Activated CD4-positive, alpha-beta T cell treated with anti-CD3 and anti-CD28 coated beads, Interleukin-2, Interleukin-6, amounts not matched to agents 100 ng/mL and 50 ng/mL, durations not matched to agents 16 hours and 8 hours (primary cell): ENCODE data around the gene MAPK11.

Experiments
- DNase-seq: peaks from one replicate; pipeline ENCODE4 v3.0.0-alpha.2; 2020

MAPK11 gene

DNA sequence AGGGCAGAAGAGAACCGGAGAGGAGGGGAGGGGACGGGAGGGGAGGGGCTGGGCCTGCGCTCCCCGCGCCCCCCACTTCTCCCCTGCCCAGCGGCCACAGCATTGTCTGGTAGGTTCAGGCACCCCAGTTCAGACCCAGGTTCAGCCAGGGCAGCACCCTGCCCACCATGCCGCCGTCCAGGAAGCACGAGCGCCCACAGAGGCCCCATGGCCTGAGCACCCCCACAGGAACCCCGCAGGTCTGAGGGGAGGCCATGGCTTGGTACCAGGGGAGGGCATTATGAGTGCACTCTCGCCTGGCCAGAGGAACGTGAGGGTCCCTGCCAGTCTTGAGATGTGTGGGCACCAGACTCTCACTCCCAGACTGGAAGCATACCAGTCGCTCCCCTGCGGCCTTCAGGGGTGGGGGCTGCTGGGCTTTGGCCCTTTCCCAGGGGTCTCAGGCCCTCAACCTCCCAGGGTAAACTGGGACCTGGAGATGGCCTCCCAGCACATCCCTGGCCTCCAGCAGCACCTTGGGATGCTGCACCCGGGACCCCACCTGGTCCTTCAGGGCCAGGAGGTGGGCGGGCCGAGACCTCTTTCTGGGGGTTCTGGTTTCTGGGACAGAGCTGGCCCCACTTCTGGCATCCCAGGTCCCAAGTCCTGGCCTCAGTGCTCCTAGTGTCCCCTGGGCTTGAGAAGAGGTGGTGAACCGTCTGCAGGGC, 37.9 kb upstream of the MAPK11 start:
- no peak for DNase-seq

DNA sequence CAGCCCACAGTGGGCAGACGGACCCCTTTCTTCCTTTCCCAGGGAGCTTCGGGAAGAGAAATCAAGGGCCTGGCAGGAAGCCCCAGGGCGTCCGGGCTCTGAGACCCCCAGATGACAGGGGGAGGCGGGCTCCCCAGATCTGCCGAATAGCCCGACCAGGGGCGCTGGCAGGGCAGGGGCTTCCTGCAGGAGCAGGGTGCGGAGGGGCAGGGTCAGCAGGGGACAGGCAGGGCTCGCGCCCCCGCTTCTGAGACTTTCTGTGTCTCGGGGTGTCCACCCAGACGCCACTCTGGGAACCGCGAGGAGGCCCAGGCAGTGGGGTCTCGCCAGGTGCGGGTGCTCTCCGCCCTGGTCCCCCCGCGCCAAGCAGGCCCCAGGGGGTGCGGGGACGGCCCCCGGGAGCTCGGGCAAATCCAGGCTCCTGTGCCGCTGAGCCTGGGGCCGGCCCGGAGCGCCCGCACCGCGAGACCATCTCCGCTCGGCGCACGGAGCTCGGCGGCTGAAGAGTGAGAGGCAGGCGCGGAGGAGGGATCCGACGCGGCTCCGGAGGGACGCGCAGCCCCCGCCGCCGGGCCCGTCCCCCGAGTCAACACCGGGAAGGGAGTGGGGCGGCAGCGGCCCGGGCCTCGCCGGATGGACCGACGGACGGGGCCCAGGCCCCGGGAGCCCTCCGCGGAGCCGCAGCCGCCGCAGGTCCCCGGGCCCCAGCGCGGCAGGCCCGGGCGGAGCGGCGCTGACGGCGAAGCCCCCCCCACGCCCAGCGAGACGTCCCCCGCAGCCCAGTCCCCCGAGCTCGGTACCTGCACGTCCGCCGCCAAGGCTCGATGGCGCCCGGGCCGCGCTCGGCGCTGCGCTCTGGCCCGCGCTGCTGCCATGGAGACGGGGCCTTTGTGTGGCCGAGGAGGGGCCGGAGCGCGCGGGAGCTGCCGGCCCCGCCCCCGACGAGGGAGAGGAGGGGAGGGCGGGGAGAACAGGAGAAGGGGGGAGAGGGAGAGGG, 36.9 kb upstream of the MAPK11 start, which contains the start of gene PLXNB2:
PLXNB2 (minus strand) TSS at position 894 of the 997 bp plus-strand sequence. CDS start 17,062 bp downstream, outside the sequence.
- DNase-seq: peak; percentile 42

DNA sequence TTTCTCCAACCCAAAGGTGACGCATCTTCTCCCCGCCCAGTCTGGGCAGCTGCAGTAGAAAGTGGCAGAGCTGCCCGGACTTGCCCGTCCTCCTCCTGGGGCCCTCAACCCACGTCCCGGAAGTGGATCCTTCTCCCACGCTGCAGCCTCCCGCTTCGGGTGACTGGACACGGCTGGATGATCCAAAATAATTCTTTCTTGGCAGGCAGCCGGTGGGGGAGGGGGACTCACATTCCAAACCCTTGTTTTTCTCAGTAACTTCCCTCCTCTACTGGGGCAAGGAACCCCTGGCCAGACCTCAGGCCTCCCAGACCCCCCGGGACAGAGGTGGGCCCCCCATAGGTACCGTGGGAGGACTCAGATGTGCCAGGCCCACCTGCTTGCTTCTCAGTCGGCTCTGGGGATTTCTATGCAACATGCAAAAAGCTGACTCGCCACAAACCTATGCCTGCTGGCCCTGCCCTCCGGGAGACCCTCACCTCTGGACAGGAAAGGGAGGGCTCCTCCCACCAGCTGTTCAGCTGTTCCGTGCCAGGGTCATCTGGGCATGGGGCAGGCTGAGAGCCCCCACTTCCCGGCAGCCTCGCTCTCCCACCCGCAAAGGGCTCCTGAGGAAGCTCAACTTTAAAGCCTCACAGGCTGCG, 35.9 kb upstream of the MAPK11 start:
- DNase-seq: peak; percentile 27

DNA sequence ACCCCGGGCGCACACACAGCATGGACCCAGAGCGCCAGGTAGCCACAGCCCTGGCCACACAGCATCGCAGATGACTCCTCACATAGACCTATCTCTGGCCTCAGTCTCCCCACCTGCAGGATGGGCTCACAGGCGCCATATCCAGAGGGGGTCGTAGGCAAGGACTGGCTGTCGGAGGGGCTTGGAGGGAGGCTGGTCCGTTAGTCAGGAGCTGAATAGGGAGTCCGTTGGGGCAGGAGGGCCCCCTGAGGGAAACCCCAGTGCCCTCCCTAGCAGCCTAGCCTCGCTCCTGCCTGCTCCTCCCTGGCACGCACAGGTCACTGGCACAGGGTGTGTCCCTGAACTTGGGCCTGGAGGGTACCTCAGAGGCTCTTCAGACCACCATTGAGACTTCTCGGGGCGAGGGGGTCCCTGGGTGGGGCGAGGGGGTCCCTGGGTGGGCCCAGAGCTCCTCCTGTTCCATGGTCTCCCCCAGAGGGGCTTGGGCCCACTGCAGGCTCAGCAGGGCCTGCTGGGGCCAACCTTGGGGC, 35.3 kb upstream of the MAPK11 start:
- DNase-seq: no peak

DNA sequence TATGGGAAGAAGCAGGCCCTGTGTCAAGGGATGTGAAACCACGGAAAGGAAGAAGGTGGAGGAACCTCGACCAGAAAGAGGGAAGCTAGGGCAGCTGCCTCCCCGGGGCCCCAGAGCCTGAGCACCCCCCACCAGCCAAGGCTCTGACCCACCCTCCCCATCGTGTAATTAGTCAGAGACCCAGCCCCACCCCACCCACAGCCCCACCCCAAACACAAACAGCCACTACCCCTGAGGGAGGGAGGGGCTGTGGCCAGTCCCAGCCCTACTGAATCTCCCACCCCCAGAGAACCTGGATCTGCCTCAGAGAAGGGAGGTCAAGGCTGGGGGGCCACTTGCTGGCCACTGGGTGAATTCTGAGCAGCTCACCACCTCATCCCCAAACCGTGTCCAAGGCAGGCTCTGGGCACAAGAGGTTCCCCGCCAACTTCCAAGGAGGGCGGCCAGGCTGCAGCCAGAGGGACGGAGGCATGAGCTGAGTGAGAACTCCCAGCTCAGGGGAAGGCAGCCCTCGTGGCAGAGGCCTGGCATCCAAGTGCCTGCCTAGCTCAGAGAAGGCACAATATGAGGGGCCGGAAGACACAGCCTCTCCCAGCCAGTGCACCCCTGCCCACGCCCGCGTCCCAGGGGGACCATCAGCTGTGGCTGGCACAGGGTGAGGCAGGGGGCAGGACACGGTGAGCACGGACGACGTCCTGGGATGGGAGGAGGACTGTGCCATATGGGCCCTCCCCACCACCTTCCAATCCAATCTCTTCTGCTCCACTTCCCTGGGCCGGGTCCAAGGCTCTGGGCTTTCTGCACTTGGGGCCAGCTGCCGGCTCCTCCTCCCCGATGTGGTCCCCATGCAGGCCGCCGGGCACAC, 34.6 kb upstream of the MAPK11 start:
- DNase-seq: no peak

DNA sequence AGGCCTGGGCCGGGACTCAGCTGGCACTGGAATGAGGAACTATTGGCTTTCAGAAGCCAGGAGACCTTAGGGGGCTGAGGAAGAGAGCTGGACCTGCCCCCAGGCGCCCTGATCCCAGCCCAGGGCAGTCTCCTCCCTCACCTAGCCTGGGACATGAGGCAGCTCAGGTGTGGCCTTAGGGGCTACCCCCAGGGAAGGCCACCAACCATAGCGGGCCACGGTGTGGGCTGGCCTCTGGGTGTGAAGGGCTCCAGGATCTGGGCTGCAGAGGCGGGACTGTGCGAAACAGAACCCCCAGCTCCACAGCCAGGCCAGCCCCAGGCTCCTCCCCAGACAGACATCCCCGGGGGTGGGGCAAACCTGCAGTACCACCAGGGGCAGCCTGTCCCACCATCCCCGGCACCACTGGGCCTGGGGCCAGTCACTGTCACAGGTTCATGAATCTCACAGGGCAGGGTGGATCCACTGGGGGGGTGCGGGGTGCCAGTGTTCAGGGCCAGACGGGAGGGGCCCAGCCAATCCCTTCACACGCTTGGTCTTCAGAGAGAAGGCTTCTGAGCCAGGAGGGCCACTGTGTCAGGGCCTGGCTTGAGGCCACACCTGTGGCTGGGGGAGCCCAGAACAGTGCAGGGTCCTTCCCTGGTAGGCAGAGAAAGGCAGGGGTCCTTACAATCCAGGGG, 33.8 kb upstream of the MAPK11 start:
- DNase-seq: no peak

DNA sequence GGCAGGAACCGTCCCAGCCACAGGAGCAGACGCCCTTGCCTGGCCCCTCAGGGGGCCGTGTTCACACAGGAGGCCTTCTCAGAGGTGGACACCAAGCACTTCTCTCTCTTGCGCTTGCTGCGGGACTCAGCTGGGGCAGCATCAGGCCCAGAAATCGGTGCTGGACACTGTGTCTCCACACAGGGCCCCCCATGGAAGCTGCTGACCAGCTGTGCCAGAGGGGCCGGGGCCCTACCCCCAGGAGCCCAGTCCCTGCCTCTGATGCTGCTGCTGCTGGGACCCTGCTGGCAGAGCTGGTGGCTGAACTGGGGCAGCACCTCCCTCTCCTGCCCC, 33.3 kb upstream of the MAPK11 start:
- DNase-seq: no peak

DNA sequence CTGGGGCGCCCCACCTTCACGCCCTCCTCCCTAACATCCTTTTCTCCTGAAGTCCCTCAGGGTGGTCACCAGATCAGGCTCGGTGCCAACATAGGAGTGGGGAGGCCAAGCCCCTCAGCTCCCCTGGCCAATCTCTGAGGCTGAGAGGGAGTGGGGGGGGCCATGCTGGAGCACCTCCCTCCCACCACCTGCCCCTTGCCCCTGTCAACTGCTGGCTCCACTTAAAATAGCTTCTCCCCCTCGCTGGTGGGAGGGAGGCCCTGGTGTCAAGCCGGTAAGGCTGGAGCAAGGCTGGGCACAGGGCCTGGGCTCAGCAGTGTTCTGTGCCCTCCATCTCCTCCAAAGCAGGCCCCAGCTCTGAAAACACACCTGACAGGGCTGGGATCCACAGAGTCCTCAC, 32.4 kb upstream of the MAPK11 start:
- no peak for DNase-seq

DNA sequence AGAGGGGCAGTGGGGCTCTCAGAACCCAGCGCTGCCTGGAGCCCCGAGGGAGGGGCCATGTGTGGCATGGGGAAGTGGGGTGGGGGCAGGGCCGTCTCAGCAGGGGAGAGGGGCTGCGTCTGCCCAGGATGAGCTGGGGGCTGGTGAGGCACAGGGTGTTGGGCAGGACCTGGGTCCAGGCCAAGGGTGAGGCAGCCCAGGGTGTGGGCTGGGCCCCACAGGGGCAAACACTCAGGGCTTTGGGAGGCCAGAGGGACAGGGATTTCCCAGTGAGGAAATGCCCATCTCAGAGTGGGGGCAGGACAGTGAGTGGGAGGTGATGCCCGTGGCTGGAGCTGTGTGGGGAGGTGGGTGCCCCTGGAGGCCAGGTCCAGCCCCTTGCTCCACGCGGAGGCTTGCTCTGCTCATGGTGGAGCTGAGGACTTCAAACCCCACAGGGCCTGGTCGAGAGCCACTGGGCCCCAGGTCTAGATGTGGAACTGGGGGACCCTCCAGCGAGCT, 31.9 kb upstream of the MAPK11 start:
- DNase-seq: no peak

DNA sequence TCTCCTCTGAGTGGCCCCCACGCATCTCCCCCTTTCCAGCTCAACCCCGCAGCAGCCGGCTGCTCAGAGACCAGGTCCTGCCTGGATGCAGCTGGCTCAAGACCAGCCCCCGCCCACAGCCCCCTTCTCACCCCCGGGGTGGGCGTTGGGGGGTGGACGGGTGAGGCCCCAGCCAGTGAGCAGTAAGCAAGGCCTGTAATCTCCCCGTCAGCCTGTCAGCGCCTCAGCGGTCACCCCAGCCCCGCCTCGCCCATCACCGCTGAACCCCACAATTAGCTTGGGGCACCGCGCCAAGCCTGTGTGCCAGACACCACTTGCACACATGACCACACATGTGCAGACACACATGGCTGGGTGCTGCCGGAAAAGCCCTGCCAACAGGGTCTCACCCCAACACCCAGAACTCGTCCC, 31.4 kb upstream of the MAPK11 start:
- DNase-seq: no peak

DNA sequence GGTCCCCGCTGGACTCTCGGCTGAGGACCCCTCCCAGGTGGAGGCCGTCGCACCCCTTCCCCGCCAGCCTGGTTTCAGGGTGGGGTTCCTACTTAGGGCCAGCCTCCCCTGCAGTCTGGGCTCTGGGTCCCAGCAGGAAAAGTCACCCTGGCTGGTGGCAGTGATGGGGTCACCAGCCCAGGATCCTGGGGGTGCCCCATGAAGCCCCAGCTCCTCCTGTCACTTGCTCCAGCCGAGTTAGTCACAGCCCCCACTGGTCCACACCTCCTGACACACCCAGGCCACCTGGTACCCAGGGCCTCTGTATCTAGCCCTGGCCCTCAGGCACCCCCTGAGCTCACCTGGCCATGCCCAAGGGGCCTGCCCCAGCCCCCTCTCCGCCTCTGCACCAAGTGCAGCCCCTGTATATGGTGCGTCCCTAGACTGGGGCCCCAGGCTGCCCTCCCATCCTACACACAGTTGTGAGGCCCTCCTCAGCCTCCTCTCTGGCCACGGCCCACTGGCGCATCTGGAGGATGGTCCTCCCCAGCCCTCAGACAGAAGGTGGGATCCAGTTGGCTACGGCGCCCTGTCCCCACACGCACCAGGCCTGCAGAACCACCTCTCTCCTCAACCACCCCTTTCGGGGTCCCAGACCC, 30.6 kb upstream of the MAPK11 start:
- DNase-seq: no peak

DNA sequence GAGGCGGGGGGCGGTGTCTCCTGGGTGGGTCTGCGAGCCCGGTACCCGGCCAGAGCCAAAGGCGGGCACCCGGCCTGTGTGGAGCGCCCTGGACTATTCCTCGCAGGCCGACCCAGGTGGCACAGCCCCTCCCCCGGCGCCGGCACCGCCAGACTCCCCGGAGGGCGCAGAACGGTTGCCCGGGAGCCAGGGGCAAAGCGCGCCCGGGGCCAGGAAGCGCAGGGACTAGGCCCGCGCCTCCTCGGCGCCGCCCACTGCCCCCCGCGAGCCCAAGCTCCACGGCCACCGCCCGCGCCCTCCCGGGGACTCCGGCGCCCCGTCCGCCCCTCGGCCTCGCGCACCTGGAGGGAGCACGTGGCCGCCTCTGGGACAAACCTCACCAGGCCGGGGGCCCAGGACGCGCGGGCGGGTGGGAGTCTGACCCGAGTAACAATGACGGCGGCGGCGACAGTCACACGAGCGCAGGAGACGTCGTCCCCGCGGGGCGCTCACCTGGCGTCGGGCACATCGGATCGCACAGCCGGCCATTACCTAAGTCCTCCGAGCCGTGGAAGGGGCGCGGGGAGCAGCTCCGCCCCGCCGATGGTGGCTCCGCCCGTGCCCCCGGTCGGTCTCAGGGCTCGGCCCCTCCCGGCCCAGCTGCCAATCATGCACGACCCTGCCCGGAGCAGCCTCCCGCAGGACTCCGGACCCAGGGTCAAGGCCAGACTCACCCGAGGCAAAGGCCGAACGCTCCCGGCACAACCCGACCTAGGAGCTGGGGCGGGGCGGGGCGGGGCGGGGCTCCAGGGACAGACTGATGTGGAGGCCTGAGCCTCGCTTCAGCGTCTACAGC, 29.8 kb upstream of the MAPK11 start:
- no peak for DNase-seq

DNA sequence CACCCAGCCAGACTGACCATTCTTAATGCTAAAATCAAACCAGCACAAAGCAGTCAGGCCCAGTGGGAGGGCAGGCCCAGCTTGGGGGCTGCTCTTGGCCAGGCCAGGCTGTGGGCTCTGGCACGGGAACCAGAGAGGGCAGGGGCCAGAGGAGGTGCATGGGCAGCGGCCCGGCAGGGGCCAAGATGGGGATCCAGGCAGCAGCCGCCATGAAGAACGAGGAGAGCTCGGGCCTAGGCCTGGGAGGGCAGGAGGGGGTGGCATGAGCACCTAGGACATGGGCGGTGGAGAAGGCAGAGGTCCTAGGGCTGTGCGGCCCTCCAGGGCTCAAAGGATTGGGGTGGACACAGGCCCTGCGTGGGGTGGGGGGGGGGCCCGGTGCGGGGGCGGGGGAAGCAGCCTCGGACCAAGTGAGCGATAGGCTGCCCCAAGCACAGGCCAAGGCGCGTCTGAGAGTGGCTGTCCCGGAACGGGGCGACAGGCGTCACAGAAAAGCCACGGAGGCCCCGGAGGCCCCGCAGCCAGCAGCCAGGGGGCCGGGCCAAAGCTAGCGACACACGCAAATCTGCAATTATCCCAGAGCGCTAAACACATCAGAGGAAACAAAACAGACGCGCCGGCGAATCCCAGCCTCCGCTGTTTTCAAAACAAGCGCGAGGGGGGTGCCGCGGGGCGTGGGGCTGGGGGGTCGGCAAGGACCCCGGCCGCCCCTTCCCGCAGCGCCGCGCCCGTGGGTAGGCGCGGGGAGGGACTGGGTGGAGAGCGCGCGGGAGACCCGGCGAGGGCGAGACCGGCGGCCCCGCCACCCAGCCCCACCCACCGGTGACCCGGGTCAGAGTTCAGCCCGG, 29.0 kb upstream of the MAPK11 start:
- no peak for DNase-seq

DNA sequence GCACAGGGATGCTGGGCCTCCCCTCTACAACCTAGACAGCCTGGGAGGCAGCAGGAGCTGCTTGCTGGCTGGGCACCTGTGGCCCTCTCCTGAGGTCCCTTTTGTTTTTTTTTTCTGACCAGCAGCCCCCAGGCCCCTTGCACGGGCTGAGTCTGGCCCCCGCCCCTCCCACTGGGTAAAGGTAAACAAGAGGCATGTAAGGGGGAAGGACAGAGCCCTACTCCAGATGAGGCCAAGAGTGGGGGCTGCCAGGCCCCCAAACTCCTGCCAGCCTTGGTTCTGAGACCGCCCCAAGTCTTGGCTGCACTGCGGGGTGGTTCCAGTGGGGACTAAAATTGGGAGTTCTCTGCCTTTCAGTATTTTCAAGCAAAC, 28.1 kb upstream of the MAPK11 start:
- DNase-seq: no peak

DNA sequence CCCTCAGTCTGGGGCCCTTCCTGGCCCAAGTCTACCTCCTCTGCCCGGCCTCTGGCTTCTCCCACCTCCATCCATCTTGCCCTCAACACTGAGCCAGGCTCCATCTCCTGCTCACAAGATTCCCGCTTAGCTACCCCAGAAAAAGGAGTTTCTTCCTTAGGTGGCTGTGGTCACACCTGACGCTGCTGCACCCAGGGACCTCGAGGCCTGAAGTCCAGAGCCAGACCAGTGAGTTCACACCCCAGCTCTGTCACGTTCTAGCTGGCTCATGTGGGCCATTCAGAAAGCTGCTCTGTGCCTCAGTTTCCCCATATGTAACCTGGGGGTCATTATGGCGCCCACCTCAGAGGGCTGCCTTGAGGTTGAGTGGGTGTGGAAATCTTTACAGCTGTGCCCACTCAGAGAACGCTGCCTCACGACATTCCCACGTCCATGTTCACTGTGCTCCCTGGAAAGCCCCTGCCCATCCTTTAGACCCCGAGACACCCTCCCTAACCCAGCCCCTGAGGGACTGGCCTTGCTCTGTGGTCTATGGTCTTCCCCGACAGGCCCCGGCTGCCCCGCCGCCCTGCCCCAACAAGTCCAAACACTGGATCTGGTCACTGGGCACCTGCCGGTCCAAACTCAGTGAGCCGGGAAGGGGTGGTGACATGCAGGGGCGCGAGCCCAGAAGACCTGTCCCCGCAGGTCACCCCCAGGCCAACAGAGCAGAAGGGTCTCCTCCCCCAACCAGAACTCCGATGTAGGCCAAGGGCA, 27.5 kb upstream of the MAPK11 start:
- DNase-seq: no peak

DNA sequence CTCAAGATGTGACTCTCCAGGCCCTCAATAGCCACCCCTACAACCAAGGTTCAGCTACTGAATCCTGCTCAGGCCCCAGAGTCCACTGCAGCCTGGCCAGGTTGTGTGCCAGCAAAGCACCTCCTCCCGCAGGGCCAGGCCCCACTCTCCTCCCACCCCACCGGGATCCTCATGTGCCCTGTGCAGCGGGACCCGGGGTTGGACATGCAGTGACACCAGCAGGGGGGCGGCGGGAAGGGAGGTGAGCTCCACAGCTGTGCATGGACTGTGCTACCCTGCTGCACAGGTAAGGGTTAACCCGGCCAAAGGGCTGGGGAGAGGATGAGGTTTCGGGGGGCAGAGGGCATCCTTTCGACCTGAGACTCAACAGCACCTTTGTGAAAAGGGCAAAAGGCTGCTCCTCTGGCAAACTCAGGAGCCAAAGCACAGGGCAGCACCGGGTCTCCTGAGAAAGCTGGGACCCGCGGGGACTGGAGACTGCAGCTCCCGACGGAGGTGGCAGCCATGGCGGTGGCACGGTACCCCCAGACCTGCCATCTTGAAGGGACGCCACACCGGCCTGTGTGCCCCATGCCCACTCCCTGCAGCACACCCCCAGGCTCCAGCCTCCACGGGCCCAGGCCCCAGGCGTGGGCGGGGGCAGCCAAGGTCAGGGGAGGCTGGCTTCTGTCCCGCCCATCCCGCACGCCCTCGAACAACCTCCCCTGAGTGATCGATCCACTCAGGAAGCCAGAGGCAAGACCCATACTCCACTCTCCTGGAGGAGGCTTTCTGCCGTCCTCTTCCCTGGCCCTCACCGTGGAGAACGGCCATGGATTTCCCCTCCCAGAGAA, 26.7 kb upstream of the MAPK11 start:
- DNase-seq: no peak

DNA sequence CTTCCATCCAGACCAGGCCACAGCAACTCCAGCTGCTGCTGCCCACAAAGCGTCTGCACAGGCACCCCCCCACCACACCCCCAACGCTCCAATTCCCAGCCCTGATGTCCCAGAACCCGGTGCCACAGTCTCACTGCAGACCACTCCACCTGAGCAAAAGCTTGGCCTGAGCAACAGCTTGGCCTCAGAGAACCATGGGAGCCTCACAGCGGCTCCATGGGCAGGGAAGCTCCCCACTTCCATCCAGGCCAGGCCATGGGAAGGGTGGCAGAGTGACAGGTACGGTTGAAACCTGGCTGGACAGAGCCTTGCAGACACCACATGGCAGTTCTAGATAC, 24.1 kb upstream of the MAPK11 start:
- no peak for DNase-seq
